Measurements from ENCODE around the gene HNRNPA2B1.
"Not testable (repeated sequence)": the region's sequence is repeated elsewhere in the genome, so short reads cannot be mapped to it uniquely, and the experiment has no call there.

Gene HNRNPA2B1

DNA sequence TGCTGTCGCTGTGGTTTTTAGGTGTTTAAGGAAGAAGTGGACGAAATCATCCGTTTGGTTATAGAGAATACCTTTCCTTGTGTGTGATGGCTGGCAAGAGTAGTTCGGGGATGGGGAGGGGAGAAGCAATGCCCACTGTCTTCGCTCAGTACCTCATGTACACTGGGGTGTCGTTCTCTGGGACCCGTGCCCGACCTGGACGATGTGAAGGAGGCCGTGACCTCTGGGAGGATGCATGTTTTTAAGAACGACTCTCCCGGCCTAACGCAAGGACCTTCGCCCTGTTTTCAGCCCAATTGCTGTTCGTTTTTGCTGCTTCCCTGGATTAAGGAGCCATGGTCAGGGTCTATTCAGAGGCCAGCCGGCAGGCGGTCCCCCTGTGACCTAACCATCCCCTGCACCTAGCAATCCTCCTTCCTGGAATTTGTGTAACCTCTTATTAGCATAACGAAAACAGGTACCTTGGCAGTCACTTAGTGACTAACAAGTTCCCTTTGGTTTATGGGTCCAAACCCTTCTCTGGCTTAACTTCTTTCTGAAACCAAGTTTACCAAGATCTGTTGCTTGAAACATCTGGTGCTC, 47.2 kb downstream of the HNRNPA2B1 start:
- H3K27me3 ChIP-seq (ENCODE audit: insufficient read depth, low read depth, severe bottlenecking), result no peaks in the 10 kb centered on the region
- TF ChIP-seq, protein P1, sequence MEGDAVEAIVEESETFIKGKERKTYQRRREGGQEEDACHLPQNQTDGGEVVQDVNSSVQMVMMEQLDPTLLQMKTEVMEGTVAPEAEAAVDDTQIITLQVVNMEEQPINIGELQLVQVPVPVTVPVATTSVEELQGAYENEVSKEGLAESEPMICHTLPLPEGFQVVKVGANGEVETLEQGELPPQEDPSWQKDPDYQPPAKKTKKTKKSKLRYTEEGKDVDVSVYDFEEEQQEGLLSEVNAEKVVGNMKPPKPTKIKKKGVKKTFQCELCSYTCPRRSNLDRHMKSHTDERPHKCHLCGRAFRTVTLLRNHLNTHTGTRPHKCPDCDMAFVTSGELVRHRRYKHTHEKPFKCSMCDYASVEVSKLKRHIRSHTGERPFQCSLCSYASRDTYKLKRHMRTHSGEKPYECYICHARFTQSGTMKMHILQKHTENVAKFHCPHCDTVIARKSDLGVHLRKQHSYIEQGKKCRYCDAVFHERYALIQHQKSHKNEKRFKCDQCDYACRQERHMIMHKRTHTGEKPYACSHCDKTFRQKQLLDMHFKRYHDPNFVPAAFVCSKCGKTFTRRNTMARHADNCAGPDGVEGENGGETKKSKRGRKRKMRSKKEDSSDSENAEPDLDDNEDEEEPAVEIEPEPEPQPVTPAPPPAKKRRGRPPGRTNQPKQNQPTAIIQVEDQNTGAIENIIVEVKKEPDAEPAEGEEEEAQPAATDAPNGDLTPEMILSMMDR (IDR thresholded peaks at IDR 0.05; ENCODE audit: low read depth, low read length), result no peak
- H3K27ac ChIP-seq, result no peak overlapping the region
- H3K9me3 ChIP-seq (ENCODE audit: severe bottlenecking), result no peaks in the 10 kb centered on the region
- no peak overlapping the region for H3K4me3 ChIP-seq (ENCODE audit: low read depth, low read length)
- DNase-seq, result no peak
- H3K36me3 ChIP-seq, result no peaks in the 10 kb centered on the region

DNA sequence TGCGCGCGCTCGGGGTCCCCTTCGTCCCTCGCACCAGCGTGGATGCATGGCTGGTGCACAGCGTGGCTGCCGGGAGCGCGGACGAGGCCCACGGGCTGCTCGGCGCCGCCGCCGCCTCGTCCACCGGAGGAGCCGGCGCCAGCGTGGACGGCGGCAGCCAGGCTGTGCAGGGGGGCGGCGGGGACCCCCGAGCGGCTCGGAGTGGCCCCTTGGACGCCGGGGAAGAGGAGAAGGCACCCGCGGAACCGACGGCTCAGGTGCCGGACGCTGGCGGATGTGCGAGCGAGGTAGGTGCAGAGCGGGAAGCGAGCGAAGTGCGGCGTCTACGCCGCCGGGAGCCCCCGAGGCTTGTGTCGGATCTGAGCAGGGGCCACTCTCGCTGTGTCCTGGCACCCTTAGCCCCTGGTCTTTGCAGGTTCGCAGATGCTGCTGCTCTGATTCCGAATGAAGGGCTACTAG, 47.7 kb downstream of the HNRNPA2B1 start:
- not testable (repeated sequence) for H3K27me3 ChIP-seq (ENCODE audit: insufficient read depth, low read depth, severe bottlenecking); H3K36me3 ChIP-seq; H3K9me3 ChIP-seq (ENCODE audit: severe bottlenecking); H3K27ac ChIP-seq; DNase-seq
- H3K4me3 ChIP-seq (ENCODE audit: low read depth, low read length), result peak overlapping the region; percentile 40

DNA sequence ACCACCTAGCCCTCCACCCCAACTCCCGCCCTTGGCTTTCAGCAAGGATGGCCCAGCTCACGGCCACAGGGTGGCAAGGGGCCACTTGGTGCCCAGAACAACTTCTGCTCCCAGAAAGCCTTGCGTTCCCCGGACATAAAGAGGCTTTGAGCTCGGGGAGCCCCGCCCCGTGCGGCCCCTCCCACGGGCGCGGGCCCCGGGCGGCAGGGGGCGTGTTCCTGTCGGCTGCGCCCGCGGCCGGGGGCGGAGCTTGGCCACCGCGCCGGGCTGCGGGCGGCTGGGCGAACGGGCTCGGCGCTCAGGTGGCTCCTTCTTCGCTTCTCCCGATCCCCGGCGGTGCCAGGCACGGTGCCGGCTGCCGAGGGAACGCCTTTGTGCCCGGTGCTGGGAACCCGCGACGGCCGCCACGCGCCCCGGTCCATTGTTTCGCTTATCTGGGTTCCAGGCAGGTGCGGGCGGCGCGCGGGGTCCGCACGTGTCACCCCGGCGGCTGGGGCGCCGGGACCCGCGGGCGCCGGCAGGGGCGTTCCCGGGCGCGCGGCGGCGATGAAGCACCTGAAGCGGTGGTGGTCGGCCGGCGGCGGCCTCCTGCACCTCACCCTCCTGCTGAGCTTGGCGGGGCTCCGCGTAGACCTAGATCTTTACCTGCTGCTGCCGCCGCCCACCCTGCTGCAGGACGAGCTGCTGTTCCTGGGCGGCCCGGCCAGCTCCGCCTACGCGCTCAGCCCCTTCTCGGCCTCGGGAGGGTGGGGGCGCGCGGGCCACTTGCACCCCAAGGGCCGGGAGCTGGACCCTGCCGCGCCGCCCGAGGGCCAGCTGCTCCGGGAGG, 48.4 kb downstream of the HNRNPA2B1 start, which contains the start of gene NFE2L3:
Gene NFE2L3 (plus strand): TSS at position 246 of the 829 bp plus-strand sequence. CDS start 301 bp downstream, at position 547.
- H3K27ac ChIP-seq, result no peak within 1 kb of the TSS
- peak; percentile 63 for DNase-seq
- peak within 1 kb of the TSS; percentile 40 for H3K4me3 ChIP-seq (ENCODE audit: low read depth, low read length)
- H3K27me3 ChIP-seq (ENCODE audit: insufficient read depth, low read depth, severe bottlenecking), result no peaks in the 10 kb centered on the region
- TF ChIP-seq, protein P1 (IDR thresholded peaks at IDR 0.05; ENCODE audit: low read depth, low read length), result no peak
- no peaks in the 10 kb centered on the region for H3K9me3 ChIP-seq (ENCODE audit: severe bottlenecking)
- no peaks in the 10 kb centered on the region for H3K36me3 ChIP-seq

DNA sequence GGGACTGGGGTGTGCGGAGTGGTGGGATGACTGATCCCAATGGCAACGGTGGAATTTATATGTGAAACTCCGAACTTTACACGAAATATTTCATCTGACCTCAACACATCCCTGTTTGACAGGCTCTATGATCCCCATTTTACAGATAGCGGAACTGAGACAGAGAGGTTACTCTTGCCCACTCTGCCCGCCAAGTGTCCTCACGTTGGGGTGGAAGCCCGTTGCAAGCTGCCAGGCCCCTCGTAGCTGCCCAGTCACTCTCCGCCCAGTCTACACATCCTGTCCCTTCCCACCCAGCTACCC, 48.9 kb downstream of the HNRNPA2B1 start:
- no peak overlapping the region for H3K27ac ChIP-seq
- H3K4me3 ChIP-seq (ENCODE audit: low read depth, low read length), result peak overlapping the region; percentile 26

DNA sequence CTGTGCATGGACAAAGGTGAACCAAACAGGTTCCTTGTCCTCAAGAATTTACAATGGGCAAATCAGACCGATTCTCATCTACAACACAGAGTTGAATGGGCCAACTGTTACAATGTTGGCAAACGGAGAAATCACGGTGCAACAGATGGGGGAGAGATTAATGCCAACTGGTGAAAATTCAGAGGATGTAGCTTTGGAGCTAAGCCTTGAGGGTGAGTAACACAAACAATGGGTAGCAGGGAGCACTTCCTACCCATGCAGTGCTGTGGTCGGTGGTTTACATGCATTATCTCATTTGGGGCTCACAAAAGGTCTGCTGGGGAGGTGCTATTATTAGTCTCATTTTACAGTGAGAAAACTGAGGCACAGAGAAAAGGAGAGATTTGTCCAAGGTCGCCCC, 49.5 kb downstream of the HNRNPA2B1 start:
- Histone ChIP-seq H3K27me3 (ENCODE audit: insufficient read depth, low read depth, severe bottlenecking) (no peaks in the 10 kb centered on the region), H3K4me3 (ENCODE audit: low read depth, low read length) (no peak overlapping the region), H3K36me3 (no peaks in the 10 kb centered on the region), H3K27ac (no peak overlapping the region), H3K9me3 (ENCODE audit: severe bottlenecking) (no peaks in the 10 kb centered on the region)
- no peak for DNase-seq
- TF ChIP-seq, protein P1 (IDR thresholded peaks at IDR 0.05; ENCODE audit: low read depth, low read length), result no peak

More for the DNA sequence above, 48.9 kb downstream of the HNRNPA2B1 start:
- TF ChIP-seq, protein P1 (IDR thresholded peaks at IDR 0.05; ENCODE audit: low read depth, low read length), result no peak
- no peak for DNase-seq
- no peaks in the 10 kb centered on the region for H3K36me3 ChIP-seq
- H3K27me3 ChIP-seq (ENCODE audit: insufficient read depth, low read depth, severe bottlenecking), result no peaks in the 10 kb centered on the region
- H3K9me3 ChIP-seq (ENCODE audit: severe bottlenecking), result no peaks in the 10 kb centered on the region

DNA sequence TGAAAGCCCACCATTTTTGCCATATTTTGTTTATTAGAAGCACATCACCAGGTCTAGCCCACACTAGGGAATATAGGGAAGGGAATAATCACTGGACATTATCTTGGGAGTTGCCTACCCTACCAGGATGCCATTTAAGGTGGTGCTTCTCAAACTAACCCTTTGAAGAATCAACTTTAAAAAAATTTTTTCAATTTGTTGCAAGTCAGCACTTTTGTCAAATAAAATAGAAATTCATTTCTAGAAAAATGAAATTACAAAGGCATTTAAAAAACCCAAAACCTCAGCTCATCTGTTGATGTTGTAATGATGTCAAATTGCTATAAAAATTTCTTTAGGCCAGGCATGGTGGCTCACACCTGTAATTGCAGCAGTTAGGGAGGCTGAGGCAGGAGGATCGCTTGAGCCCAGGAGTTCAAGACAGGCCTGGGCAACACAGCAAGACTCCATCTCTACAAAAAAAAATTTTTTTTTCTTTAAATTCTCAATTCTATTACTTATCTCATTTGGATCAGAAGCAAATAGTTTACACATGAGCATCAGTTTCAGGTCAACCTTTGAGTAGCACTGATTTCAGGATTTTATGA, 51.1 kb downstream of the HNRNPA2B1 start:
- H3K9me3 ChIP-seq (ENCODE audit: severe bottlenecking), result no peaks in the 10 kb centered on the region
- TF ChIP-seq, protein P1 (IDR thresholded peaks at IDR 0.05; ENCODE audit: low read depth, low read length), result no peak
- H3K36me3 ChIP-seq, result no peaks in the 10 kb centered on the region
- H3K4me3 ChIP-seq (ENCODE audit: low read depth, low read length), result no peak overlapping the region
- H3K27me3 ChIP-seq (ENCODE audit: insufficient read depth, low read depth, severe bottlenecking), result no peaks in the 10 kb centered on the region
- no peak overlapping the region for H3K27ac ChIP-seq
- no peak for DNase-seq

DNA sequence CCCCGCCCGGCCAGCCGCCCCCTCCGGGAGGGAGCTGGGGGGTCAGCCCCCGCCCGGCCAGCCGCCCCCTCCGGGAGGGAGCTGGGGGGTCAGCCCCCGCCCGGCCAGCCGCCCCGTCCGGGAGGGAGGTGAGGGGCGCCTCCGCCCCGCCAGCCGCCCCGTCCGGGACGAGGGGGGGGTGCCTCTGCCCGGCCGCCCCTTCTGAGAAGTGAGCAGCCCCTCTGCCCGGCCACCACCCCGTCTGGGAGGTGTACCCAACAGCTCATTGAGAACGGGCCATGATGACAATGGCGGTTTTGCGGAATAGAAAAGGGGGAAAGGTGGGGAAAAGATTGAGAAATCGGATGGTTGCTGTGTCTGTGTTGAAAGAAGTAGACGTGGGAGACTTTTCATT, 52.2 kb downstream of the HNRNPA2B1 start:
- not testable (repeated sequence) for H3K36me3 ChIP-seq, DNase-seq

DNA sequence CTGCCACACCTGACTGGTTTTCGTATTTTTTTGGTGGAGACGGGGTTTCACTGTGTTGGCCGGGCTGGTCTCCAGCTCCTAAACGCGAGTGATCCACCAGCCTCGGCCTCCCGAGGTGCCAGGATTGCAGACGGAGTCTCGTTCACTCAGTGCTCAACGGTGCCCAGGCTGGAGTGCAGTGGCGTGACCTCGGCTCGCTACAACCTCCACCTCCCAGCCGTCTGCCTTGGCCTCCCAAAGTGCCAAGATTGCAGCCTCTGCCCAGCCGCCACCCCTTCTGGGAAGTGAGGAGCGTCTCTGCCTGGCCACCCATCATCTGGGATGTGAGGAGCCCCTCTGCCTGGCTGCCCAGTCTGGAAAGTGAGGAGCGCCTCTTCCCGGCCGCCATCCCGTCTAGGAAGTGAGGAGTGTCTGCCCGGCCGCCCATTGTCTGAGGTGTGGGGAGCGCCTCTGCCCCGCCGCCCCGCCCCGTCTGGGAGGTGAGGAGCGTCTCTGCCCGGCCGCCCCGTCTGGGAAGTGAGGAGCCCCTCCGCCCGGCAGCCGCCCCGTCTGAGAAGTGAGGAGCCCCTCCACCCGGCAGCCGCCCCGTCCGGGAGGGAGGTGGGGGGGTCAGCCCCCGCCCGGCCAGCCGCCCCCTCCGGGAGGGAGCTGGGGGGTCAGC, 52.8 kb downstream of the HNRNPA2B1 start:
- H3K4me3 ChIP-seq (ENCODE audit: low read depth, low read length); H3K27ac ChIP-seq; H3K27me3 ChIP-seq (ENCODE audit: insufficient read depth, low read depth, severe bottlenecking); H3K36me3 ChIP-seq; H3K9me3 ChIP-seq (ENCODE audit: severe bottlenecking): not testable (repeated sequence)
- peak; percentile 58 for DNase-seq

More for the DNA sequence above, 52.2 kb downstream of the HNRNPA2B1 start:
- not testable (repeated sequence) for H3K9me3 ChIP-seq (ENCODE audit: severe bottlenecking); H3K4me3 ChIP-seq (ENCODE audit: low read depth, low read length); H3K27ac ChIP-seq; H3K27me3 ChIP-seq (ENCODE audit: insufficient read depth, low read depth, severe bottlenecking)

All from WERI-Rb-1 (cell line).